Stimulated activated CD8-positive, alpha-beta memory T cell treated with anti-CD3 and anti-CD28 coated beads, Interleukin-12 subunit alpha, Interleukin-12 subunit beta, amount 100 ng/mL, for 4 hours (primary cell): ENCODE results near the gene LRRN2.

ENCODE experiments used
- DNase-seq: peaks from one replicate; pipeline ENCODE4 v3.0.0-alpha.2; 2020; ENCODE audit warnings: low read depth

The LRRN2 gene

DNA sequence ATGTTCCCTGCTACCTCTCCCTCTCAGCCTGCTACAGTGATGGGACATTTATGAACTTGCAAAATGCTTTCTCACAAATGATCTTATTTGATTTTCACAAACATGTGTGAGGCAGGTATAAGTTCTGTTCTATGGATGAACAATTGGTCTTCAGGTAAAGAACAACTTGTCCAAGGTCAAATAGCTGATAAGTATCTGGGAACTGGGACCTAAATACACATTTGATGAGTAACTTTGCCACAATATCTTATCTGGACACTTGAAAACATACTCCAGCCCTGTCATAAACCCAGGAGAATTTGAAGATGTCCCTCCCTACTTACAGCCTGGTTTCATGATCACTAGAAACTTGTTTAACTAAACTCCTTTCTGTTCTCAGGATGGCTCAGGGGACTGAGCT, 23.0 kb downstream of the LRRN2 start:
- no peak for DNase-seq

DNA sequence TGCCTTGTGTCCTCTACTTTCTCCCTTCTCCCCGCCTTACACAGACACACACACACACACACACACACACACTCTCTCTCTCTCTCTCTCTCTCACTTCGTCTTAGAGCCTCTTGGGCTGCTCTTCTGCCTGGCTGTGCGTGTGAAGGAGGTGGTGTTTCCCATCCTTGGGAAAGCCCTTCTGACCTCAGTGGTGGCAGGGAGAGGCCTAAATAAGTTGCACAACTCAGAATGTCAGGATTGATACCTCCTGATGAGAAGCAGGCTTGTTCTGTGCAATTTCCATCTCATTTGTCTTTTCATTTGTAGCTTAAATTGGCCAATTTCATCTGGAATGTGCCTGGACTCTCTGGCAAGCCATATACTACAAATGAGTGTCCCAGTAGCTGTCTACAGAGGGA, 25.0 kb downstream of the LRRN2 start:
- DNase-seq: no peak

DNA sequence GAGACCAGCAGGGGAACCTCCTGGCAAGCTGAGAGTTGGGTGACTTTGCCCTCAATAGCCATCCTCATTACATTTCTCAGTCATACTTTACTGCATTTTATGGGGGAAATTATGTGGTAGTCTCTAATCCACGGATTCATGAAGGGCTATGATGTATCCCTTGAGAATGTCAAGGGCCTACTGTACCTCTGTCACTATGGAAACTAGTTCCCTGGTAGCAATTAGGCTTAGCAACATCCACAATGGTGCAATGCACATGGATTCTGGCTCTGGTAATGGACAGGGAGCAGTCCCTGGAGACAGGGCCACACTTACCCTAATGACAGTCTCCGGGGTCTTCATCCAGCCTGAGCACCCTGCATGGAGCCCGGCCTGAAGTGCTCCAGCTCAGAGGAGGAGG, 26.5 kb downstream of the LRRN2 start:
- DNase-seq: no peak

- no peak for DNase-seq
Observed at GRCh38 chr1:204658295-204658694, 27.2 kb downstream of the LRRN2 start.

DNA sequence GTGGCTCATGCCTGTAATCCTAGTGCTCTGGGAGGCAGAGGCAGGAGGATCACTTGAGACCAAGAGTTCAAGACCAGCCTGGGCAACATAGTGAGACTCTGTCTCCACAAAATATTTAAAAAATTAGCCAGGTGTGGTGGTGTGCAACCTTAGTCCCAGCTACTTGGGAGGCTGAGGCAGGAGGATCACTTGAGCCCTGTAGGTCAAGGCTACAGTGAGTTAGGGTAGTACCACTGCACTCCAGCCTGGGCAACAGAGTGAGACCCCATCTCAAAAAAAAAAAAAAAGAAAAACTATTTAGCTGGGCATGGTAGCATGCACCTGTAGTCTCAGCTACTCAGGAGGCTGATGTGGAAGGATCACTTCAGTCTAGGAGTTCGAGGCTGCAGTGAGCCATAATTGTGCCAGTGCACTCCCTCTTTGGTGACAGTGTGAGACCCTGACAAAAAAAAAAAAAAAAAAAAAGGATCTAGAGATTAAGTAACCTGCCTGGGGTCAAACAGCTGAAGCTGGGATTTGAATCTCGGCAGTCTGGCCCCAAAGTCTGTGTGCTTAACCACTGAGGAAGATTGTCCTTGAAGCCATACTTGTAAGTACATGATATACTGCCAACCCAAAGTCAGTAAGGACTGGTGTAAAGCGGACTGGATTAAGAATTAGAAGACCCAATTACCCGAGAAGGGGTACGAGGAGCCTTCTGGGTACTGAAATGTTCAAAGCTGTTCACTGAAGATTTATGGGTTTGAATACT, 31.8 kb downstream of the LRRN2 start:
- DNase-seq: no peak

- DNase-seq: no peak
Observed at GRCh38 chr1:204652497-204652896, 33.0 kb downstream of the LRRN2 start.

DNA sequence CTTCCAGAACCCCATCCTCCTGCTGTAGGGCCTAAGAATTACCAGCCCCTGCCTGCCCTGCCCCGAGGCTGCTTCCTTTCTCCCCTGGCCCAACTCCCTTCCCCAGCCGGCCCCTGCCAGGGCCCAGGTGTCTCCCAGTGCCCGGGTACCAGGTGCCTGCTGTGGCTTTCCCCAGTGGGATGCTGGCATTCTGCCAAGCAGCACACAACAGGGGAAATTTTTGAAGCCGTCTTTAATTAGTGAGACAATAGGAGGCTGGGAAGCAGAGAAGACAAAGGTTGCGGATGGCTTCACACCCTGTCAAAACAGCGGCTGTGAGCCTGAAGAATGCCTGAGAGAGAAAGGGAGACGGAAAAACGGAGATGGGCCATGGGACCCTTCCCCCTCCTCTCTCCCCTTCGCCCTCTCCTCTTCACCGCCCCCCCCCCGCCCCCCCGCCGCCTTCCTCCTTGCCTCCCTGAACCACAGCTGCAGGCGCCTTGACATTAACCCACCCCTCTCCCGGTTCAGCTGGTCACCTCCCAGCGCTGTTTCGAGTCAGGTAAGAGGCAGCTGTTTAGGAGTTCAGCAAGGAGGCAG, 33.6 kb downstream of the LRRN2 start:
- no peak for DNase-seq

- no peak for DNase-seq
Observed at GRCh38 chr1:204650911-204651570, 34.5 kb downstream of the LRRN2 start.

GRCh38 chr1:204649721-204650521, 35.6 kb downstream of the LRRN2 start:
- no peak for DNase-seq

- no peak for DNase-seq
Observed at GRCh38 chr1:204648576-204648975, 37.0 kb downstream of the LRRN2 start.

GRCh38 chr1:204647805-204648153, 37.8 kb downstream of the LRRN2 start:
- no peak for DNase-seq

- DNase-seq: no peak
Observed at GRCh38 chr1:204647114-204647804, 38.3 kb downstream of the LRRN2 start.

GRCh38 chr1:204645666-204646065, 39.9 kb downstream of the LRRN2 start:
- no peak for DNase-seq

DNA sequence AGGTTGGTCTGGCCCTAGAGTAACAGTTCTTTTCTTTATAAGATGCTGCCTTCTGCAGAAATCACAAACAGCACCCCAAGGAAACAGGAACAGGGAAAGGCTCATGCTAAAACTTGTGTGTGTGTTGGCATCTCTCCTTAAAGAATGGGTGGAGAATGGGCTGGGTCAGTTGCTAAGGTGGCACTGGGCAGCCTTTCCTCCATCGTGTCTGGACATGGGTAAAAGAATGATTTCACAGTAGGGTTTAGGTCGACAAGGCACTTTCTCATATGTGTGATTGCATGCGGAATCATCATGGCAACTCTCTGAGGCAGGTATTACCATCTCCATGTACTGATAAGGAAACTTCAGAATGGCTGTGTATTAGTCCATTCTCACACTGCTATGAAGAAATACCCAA, 40.3 kb downstream of the LRRN2 start:
- DNase-seq: no peak

DNA sequence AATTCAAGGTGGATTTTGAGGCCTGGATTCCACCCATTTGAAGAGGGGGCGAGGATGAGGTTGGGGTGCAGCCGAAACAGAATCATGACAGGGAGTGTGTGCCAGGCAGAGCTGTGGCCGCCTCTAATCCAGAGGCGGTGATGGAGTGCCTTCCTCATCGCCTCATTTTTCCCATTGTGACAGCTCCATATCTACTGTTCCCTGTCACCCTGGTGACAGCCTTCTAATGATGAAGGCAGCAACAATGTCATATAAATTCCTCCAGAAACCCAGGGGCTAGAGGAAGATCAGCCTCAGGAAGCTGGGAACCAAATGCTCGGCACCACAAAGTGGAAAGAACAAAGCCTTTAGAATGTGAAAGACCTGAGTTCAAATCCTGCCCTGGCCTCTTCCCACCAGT, 42.0 kb downstream of the LRRN2 start:
- no peak for DNase-seq

- DNase-seq: no peak
Observed at GRCh38 chr1:204641936-204642335, 43.6 kb downstream of the LRRN2 start.

GRCh38 chr1:204641455-204641854, 44.1 kb downstream of the LRRN2 start:
- no peak for DNase-seq

DNA sequence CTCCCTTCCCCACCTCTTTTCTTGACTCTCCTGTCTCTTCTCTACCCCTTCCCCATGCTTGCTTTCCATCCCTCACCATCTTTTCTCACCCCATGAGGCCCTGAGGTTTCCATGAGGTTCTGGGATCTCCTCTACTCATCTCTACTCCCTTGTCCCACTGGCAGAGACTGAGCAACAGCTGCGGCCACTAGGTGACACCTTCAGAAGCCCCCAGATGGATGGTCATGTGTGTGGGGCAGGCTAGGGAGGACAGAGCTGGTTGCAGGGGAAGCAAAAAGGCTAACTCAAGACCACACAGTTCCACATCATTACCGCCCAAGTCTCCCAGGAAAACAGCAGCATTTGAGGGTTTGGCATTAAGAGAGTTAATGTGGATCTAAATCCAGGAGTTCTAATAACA, 45.0 kb downstream of the LRRN2 start:
- no peak for DNase-seq

DNA sequence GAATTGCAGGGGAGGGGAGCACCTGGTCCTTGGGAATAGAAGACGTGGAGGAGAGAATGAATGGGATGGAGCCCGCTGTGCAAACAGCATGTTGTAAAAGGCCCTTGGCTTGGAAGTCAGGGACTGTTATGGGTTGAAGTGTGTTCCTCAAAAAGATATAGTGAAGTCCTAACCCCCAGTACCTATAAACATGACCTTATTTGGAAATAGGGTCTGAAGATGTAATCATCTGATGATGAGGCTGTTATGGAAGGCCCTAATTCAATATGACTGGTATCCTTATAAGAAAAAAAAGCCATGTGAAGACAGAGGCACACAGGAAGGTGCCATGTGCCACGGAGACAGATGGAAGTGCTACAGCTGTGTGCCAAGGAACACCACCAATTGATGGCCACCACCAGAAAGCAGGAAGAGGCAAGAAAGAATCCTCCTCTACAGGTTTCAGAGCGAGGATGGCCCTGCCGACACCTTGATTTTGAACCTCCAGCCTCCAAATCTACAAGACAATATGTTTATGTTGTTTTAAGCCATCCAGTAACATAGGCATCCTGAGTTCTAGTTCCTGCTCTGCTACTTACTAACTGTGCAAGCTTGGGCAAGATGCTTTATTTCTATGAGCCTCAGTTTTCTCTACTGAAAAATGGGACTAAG, 51.2 kb downstream of the LRRN2 start:
- no peak for DNase-seq

GRCh38 chr1:204633665-204634064, 51.9 kb downstream of the LRRN2 start:
- DNase-seq: no peak

DNA sequence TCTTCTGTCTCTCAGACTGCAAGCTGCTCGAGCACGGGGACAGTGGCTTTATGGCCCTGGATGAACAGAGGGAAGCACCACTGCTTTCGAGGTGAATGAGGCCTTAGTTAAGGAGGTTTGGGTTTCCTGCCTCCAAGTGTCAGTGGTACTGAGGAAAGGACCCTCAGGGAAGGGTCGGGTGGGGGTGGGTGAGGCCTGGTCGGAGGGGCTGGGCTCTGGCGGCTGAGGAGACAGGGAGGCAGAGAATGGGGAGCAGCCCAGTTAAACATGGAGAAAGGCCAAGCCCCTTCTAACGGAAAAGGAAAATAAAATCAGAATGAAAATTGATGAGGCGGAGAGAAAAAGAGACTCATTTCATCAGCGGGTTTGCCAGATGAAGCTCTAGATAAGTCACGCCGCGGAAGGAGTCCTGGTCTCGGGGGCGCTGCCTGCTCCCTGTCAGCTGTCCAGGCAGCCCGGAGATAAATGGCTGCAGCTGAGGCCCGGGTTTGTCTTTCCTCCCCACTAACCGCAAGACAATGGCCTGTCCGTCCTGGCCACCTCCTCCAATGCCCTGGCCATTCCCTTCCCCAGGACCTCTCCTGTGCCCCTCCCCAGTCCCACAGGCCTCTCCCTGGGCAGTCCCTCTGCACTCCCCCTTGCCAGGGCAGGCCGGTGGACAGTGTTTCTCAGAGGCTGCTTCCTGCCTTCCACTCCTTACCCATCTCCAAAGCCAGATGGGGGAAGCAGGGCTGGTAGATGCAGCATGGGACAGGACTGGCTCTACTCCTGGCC, 55.2 kb downstream of the LRRN2 start:
- DNase-seq: no peak
